ENCODE measurements around the gene SNTB2. TPM values are rescaled to one million over a fixed set of nuclear protein-coding genes. Genes with fewer than 3 reads are reported as not detected.
"Not testable (repeated sequence)": the region's sequence is repeated elsewhere in the genome, so short reads cannot be mapped to it uniquely, and the experiment has no call there.

The SNTB2 gene
- total RNA-seq, 1 donor from 2014 or later = 49.5 TPM

DNA sequence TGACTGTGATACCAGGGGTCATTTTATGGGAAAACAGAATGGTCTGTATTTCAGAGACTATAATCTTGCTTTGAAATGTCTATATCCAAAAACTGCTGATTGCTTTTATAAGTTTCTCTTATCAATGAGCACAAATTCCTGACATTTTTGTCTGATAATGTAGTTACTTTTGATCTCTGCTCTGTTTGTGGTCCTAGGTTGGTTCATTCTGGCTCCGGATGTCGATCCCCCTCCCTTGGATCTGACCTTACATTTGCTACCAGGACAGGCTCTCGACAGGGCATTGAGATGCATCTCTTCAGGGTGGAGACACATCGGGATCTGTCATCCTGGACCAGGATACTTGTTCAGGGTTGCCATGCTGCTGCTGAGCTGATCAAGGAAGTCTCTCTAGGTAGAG lies 96.9 kb downstream of the SNTB2 start:
- H3K36me3 Mint-ChIP-seq (ENCODE audit: low read depth) = peaks cover 7% of the 10 kb centered on the region
- no peak overlapping the region for H3K27ac Mint-ChIP-seq (ENCODE audit: unreplicated experiment)

DNA sequence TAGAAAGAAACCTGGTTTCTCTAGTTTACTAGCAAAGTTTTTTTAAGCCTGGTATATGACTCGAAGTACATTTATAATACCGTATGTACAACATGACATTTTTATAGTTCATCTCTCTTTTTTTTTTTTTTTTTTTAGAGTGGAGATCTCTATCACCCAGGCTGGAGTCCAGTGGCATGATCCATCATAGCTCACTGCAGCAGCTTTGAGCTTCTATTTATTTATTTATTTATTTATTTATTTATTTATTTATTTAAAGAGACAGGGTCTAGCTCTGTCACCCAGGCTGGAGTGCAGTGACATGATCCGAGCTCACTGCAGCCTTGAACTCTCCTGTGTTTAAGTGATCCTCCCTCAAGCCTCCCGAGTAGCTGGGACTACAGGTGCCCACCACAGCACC lies 98.3 kb downstream of the SNTB2 start:
- DNase-seq (ENCODE audit: low spot score) = no peak
- Mint-ChIP-seq H3K27me3 (ENCODE audit: low read depth) (no peaks in the 10 kb centered on the region), H3K27ac (ENCODE audit: unreplicated experiment) (no peak overlapping the region), H3K4me1 (ENCODE audit: low read depth) (peaks cover 5% of the 10 kb centered on the region), H3K4me3 (ENCODE audit: unreplicated experiment) (no peak overlapping the region), H3K9me3 (ENCODE audit: low read depth) (no peaks in the 10 kb centered on the region), H3K36me3 (ENCODE audit: low read depth) (peaks cover 5% of the 10 kb centered on the region)
- TF ChIP-seq, protein P1, sequence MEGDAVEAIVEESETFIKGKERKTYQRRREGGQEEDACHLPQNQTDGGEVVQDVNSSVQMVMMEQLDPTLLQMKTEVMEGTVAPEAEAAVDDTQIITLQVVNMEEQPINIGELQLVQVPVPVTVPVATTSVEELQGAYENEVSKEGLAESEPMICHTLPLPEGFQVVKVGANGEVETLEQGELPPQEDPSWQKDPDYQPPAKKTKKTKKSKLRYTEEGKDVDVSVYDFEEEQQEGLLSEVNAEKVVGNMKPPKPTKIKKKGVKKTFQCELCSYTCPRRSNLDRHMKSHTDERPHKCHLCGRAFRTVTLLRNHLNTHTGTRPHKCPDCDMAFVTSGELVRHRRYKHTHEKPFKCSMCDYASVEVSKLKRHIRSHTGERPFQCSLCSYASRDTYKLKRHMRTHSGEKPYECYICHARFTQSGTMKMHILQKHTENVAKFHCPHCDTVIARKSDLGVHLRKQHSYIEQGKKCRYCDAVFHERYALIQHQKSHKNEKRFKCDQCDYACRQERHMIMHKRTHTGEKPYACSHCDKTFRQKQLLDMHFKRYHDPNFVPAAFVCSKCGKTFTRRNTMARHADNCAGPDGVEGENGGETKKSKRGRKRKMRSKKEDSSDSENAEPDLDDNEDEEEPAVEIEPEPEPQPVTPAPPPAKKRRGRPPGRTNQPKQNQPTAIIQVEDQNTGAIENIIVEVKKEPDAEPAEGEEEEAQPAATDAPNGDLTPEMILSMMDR (IDR thresholded peaks at IDR 0.05) = no peak

More for the DNA sequence above, 96.9 kb downstream of the SNTB2 start:
- no peak for DNase-seq (ENCODE audit: low spot score)
- Mint-ChIP-seq H3K4me1 (ENCODE audit: low read depth) (peaks cover 5% of the 10 kb centered on the region), H3K4me3 (ENCODE audit: unreplicated experiment) (no peak overlapping the region), H3K27me3 (ENCODE audit: low read depth) (no peaks in the 10 kb centered on the region), H3K9me3 (ENCODE audit: low read depth) (no peaks in the 10 kb centered on the region)
- TF ChIP-seq, protein P1 (IDR thresholded peaks at IDR 0.05) = no peak

GRCh38 chr16:69286941-69287713 lies 100.2 kb downstream of the SNTB2 start:
- no peak overlapping the region for H3K27ac Mint-ChIP-seq (ENCODE audit: unreplicated experiment)
- TF ChIP-seq, protein P1 (IDR thresholded peaks at IDR 0.05) = peak; percentile 94
- no peaks in the 10 kb centered on the region for H3K27me3 Mint-ChIP-seq (ENCODE audit: low read depth)
- no peaks in the 10 kb centered on the region for H3K9me3 Mint-ChIP-seq (ENCODE audit: low read depth)
- no peak overlapping the region for H3K4me3 Mint-ChIP-seq (ENCODE audit: unreplicated experiment)
- no peak for DNase-seq (ENCODE audit: low spot score)
- peaks cover 5% of the 10 kb centered on the region for H3K36me3 Mint-ChIP-seq (ENCODE audit: low read depth)
- peaks cover 5% of the 10 kb centered on the region for H3K4me1 Mint-ChIP-seq (ENCODE audit: low read depth)

DNA sequence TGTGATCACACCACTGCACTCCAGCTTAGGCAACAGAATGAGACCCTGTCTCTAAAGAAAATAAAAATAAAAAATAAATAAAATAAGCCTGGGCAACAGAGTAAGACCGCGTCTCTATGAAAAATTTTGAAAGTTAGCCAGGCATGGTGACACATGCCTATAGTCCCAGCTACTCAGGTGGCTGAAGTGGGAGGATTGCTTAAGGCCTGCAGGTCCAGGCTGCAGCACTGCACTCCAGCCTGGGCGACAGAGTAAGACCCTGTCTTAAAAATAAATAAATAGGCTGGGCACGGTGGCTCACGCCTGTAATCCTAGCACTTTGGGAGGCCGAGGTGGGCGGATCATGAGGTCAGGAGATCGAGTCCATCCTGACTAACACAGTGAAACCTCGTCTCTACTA lies 104.7 kb downstream of the SNTB2 start:
- H3K4me1 Mint-ChIP-seq (ENCODE audit: low read depth) = peaks cover 11% of the 10 kb centered on the region
- not testable (repeated sequence) for H3K27me3 Mint-ChIP-seq (ENCODE audit: low read depth); H3K4me3 Mint-ChIP-seq (ENCODE audit: unreplicated experiment); H3K36me3 Mint-ChIP-seq (ENCODE audit: low read depth); DNase-seq (ENCODE audit: low spot score); H3K9me3 Mint-ChIP-seq (ENCODE audit: low read depth); H3K27ac Mint-ChIP-seq (ENCODE audit: unreplicated experiment)

DNA sequence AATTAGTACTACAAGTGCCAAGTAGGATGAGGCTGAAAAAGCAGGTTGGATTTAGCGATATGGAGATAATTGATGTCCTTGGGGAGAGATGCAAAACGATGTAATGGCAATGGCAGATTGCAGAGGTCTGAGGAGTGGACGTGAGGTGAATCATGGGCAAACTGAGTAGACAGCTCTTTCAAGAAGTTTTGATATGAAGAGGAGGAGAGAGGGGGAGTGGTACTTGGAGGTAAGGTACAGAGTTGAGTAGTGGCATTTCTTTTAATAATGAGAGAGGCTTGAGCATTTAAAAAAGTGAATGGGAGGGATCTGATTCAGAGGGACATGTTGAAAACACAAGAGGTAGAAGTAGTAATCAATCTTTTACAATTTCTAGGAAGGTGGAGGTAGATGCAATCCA lies 106.4 kb downstream of the SNTB2 start:
- H3K4me3 Mint-ChIP-seq (ENCODE audit: unreplicated experiment) = no peak overlapping the region
- no peaks in the 10 kb centered on the region for H3K9me3 Mint-ChIP-seq (ENCODE audit: low read depth)

More for the DNA sequence above, 106.4 kb downstream of the SNTB2 start:
- H3K4me1 Mint-ChIP-seq (ENCODE audit: low read depth) = peaks cover 11% of the 10 kb centered on the region
- TF ChIP-seq, protein P1 (IDR thresholded peaks at IDR 0.05) = no peak
- H3K36me3 Mint-ChIP-seq (ENCODE audit: low read depth) = peaks cover 2% of the 10 kb centered on the region
- DNase-seq (ENCODE audit: low spot score) = no peak
- peak overlapping the region; percentile 6 for H3K27ac Mint-ChIP-seq (ENCODE audit: unreplicated experiment)
- H3K27me3 Mint-ChIP-seq (ENCODE audit: low read depth) = no peaks in the 10 kb centered on the region

All from chondrocyte (in vitro differentiated cells).